K562 (cell line): ENCODE data around the gene NUDT12. TPM values are rescaled to one million over a fixed set of nuclear protein-coding genes. Genes with fewer than 3 reads are reported as not detected.

Source experiments
- ATAC-seq: fragments of 200-7000 bp; cut with Tn5 transposase; 3 replicates; pipeline ENCODE4 v1.9.1; 2020; ENCODE audit warnings: moderate library complexity
- BruUV-seq: library from RNA; stranded (reverse); fragments of 400-500 nt; replicated peaks from 2 replicates; lab custom pipeline; 2021; lab: Mats Ljungman, UMichigan
- CTCF ChIA-PET: fragments of 300-600 bp; formaldehyde crosslinking; extraction: SDS; loops from one replicate; lab custom pipeline; 2021; ENCODE audit warnings: low intra/inter-chr PET ratio; lab: Yijun Ruan, JAX
- POLR2A ChIA-PET: fragments of 300-600, 350-650 bp; sonication (Branson Sonifier 250); formaldehyde crosslinking; extraction: SDS; loops from one replicate; lab custom pipeline; 2021; ENCODE audit warnings: antibody characterized with exemption, inconsistent platforms; lab: Yijun Ruan, JAX
- DNase-seq, 4 experiments: peaks; one replicate each; pipeline versions ENCODE4 v3.0.0 to v3.0.0-alpha.2; 2011 to 2018; ENCODE audit warnings: low spot score in 3 of 4, mixed read lengths in 3 of 4; ENCODE audit errors: extremely low read depth in 1 of 4
- FAIRE-seq: peaks from 2 replicates; lab custom pipeline; 2011; peaks lifted over from hg19 to GRCh38; lab: Jason Lieb, UNC
- H2AFZ ChIP-seq: 2 replicates; pipeline ENCODE4 v1.6.0; 2011; ENCODE audit warnings: low read depth, low read length, control low read depth, inconsistent platforms
- H3K27ac ChIP-seq: fragments of 200-600 bp; 3 replicates; pipeline ENCODE4 v1.8.0; 2011; ENCODE audit warnings: low read depth, mild to moderate bottlenecking, control low read depth, inconsistent platforms, low read length, moderate library complexity, mixed read lengths; ENCODE audit errors: extremely low read depth
- H3K27me3 ChIP-seq, 2 experiments: fragments of 300-600 bp in 1 of 2; 2 replicates in 1 of 2; 3 replicates in 1 of 2; pipeline versions ENCODE4 v1.6.0 to v1.8.0; 2011; ENCODE audit warnings: inconsistent platforms in 2 of 2, low read length in 2 of 2, mild to moderate bottlenecking in 1 of 2, mixed read lengths in 1 of 2, moderate library complexity in 1 of 2; ENCODE audit not compliant: control insufficient read depth in 2 of 2, insufficient read depth in 2 of 2
- H3K36me3 ChIP-seq: fragments of 300-600 bp; 3 replicates; pipeline ENCODE4 v1.8.0; 2011; ENCODE audit warnings: mild to moderate bottlenecking, low read length, inconsistent platforms; ENCODE audit not compliant: control insufficient read depth, insufficient read depth
- H3K4me1 ChIP-seq, 2 experiments: fragments of 200-600 bp in 1 of 2; replicated peaks in 1 of 2; 2 replicates in 1 of 2; 3 replicates in 1 of 2; pipeline versions ENCODE4 v1.5.1 to v1.8.0; 2011; ENCODE audit warnings: inconsistent platforms in 2 of 2, low read length in 2 of 2, mild to moderate bottlenecking in 1 of 2, mixed read lengths in 1 of 2, moderate library complexity in 1 of 2; ENCODE audit not compliant: control insufficient read depth in 2 of 2, insufficient read depth in 2 of 2
- H3K4me2 ChIP-seq: 2 replicates; pipeline ENCODE4 v1.6.1; 2011; ENCODE audit warnings: low read length, control low read depth, inconsistent platforms, mixed read lengths; ENCODE audit not compliant: insufficient read depth
- H3K4me3 ChIP-seq: fragments of 200-600 bp; sonication (generic), shearing (Covaris generic); 2 replicates; pipeline ENCODE4 v1.5.1; 2016; ENCODE audit warnings: control low read depth, inconsistent platforms
- H3K79me2 ChIP-seq: fragments of 200-600 bp; 3 replicates; pipeline ENCODE4 v1.8.0; 2011; ENCODE audit warnings: low read length, inconsistent platforms; ENCODE audit not compliant: control insufficient read depth, insufficient read depth
- H3K9ac ChIP-seq, 2 experiments: 2 replicates each; pipeline versions ENCODE4 v1.6.0 to v1.6.1; 2011; ENCODE audit warnings: low read depth in 2 of 2, low read length in 2 of 2, control low read depth in 1 of 2, inconsistent platforms in 1 of 2, mild to moderate bottlenecking in 1 of 2, mixed read lengths in 1 of 2; ENCODE audit not compliant: insufficient read depth in 1 of 2
- H3K9me1 ChIP-seq: one replicate; pipeline ENCODE4 v1.6.0; 2011; ENCODE audit warnings: inconsistent platforms, mild to moderate bottlenecking, low read length, moderate library complexity; ENCODE audit not compliant: control insufficient read depth, insufficient read depth
- H3K9me3 ChIP-seq: replicated peaks from 2 replicates; pipeline ENCODE4 v1.5.1; 2011; ENCODE audit warnings: low read depth, low read length, inconsistent platforms; ENCODE audit not compliant: control insufficient read depth, insufficient read depth
- H4K20me1 ChIP-seq: replicated peaks from 2 replicates; pipeline ENCODE4 v1.6.1; 2011; ENCODE audit warnings: low read length, inconsistent platforms, mixed read lengths; ENCODE audit not compliant: control insufficient read depth, insufficient read depth
- ATF2 ChIP-seq: sonication (generic); formaldehyde crosslinking; IDR thresholded peaks from 2 replicates; pipeline ENCODE4 v1.8.1; 2022; ENCODE audit warnings: missing genetic modification reagents
- ATF7 ChIP-seq: fragments of 450-650 bp; IDR thresholded peaks from 2 replicates; pipeline ENCODE4 v1.7.1; 2014; ENCODE audit warnings: mild to moderate bottlenecking, moderate library complexity
- BRF1 ChIP-seq: IDR thresholded peaks from 3 replicates; pipeline ENCODE4 v1.6.1; 2011; ENCODE audit warnings: borderline replicate concordance, mild to moderate bottlenecking; ENCODE audit not compliant: insufficient read length; ENCODE audit errors: extremely low read depth
- CTBP1 ChIP-seq: fragments of 450-650 bp; IDR thresholded peaks from 2 replicates; pipeline ENCODE4 v1.6.1; 2016; ENCODE audit warnings: borderline replicate concordance
- CTCFL ChIP-seq: IDR thresholded peaks from 2 replicates; pipeline ENCODE4 v1.6.1; 2011; ENCODE audit warnings: borderline replicate concordance, low read depth, mild to moderate bottlenecking, moderate library complexity, low read length; ENCODE audit not compliant: insufficient read depth, poor library complexity, severe bottlenecking
- EP300 ChIP-seq: IDR thresholded peaks from 2 replicates; pipeline ENCODE4 v1.6.1; 2012; ENCODE audit warnings: low read length, improper control_type of control experiment
- EP400 ChIP-seq: fragments of 450-650 bp; IDR thresholded peaks from 2 replicates; pipeline ENCODE4 v1.6.1; 2017; ENCODE audit warnings: antibody characterized with exemption, mild to moderate bottlenecking, moderate library complexity
- FIP1L1 ChIP-seq: fragments of 200-400 bp; formaldehyde crosslinking; IDR thresholded peaks from 2 replicates; pipeline ENCODE4 v1.6.1; 2018; ENCODE audit warnings: mild to moderate bottlenecking, low read depth, low read length; ENCODE audit not compliant: poor library complexity, severe bottlenecking
- IFI16 ChIP-seq: fragments of 250-450 bp; sonication (Bioruptor Pico); IDR thresholded peaks from 2 replicates; pipeline ENCODE4 v2.1.2; 2022; ENCODE audit warnings: mild to moderate bottlenecking, inconsistent platforms
- IRF2 ChIP-seq: sonication (generic); formaldehyde crosslinking; IDR thresholded peaks from 2 replicates; pipeline ENCODE4 v1.8.1; 2022; ENCODE audit warnings: mild to moderate bottlenecking, missing genetic modification reagents
- RAD51 ChIP-seq: fragments of 450-650 bp; IDR thresholded peaks from 2 replicates; pipeline ENCODE4 v1.7.1; 2016; ENCODE audit warnings: low read depth, mild to moderate bottlenecking, borderline replicate concordance
- ZNF445 ChIP-seq: fragments of 250-450 bp; sonication (Bioruptor Pico); IDR thresholded peaks from 2 replicates; pipeline ENCODE4 v1.4.0; 2020; ENCODE audit warnings: low read depth, mild to moderate bottlenecking, moderate library complexity
- WGBS: fragments of 100-300 bp; shearing (Covaris generic); methylation state at CpG from one replicate; pipeline ENCODE4 v1.1.6; 2016; ENCODE audit warnings: low coverage, mixed read lengths; ENCODE audit not compliant: insufficient coverage; ENCODE audit errors: missing lambda C conversion rate; 5-methylcytosine and 5-hydroxymethylcytosine counted together
- in situ Hi-C: fragments of 300-500 bp; cut with MboI; formaldehyde crosslinking; loops from 4 replicates; pipeline ENCODE4 v1.15.0; 2018; ENCODE audit warnings: inconsistent platforms, mixed read lengths
- intact Hi-C: fragments of 100-400 bp; cut with micrococcal nuclease; formaldehyde crosslinking; loops from 2 replicates; pipeline ENCODE4 v1.14.2; 2022
- polyA plus RNA-seq, 8 experiments: library from polyadenylated mRNA; depleted of rRNA in 4 of 8; stranded (reverse) in 5 of 8; unstranded in 3 of 8; fragments of >200 nt; fragmentation: Nextera tagmentation in 2 of 8; fragmentation: Illumina TruSeq in 1 of 8; extraction: Ambion mirVana in 2 of 8; extraction: Trizol in 1 of 8; gene quantifications; 2 replicates each; pipeline versions ENCODE4 v1.2.1 to v1.2.3, GENCODE V29; 2011 to 2014; ENCODE audit warnings: inconsistent platforms in 1 of 8, missing spikeins in 1 of 8
- total RNA-seq, 7 experiments: library from RNA; depleted of rRNA in 6 of 7; stranded (reverse); fragments of >200 nt in 6 of 7; fragmentation: Illumina TruSeq in 2 of 7; extraction: Trizol in 2 of 7; gene quantifications; 2 replicates each; pipeline versions ENCODE4 v1.2.1 to v1.2.3, GENCODE V29; 2011 to 2021; ENCODE audit warnings: low replicate concordance in 1 of 7
- TF ChIP-seq, protein P1 (sequence below), 2 experiments: fragments of 150-350 bp in 1 of 2; IDR thresholded peaks; 2 replicates each; pipeline ENCODE4 v1.6.1; 2012 to 2016; ENCODE audit warnings: low read depth in 2 of 2, low read length in 2 of 2, mild to moderate bottlenecking in 1 of 2, moderate library complexity in 1 of 2

The NUDT12 gene
- total and polyA plus RNA-seq, 9 of the 15 experiments (the other 6 are each of a cell fraction or from before 2014, with no cell fraction given) = 10.9 to 27.2 (median 18.5) TPM

DNA sequence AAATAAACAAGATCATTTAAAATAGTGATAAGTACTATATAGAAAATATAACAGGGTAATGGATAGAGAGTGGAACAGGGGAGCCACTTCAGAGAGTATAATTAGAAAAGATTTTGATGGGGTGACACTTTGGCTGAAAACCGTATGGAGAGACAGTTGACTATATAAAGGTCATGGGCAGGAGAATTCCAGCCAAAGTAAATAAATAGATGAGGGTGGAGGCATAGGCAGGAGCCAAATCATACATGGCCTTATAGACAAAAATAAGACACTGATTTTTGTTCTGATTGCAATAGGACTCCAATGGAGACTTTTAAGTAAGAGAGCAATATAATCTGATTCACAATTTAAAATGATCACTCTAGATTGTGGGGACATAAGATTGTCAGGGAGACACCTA, 37.5 kb upstream of the NUDT12 start (continued):
- TF ChIP-seq ZNF445 (CRISPR knock-in tag) (no peak), EP300 (no peak), FIP1L1 (no peak), CTCFL (no peak), IRF2 (CRISPR knock-in tag) (no peak), EP400 (no peak), ATF2 (CRISPR knock-in tag) (no peak)

GRCh38 chr5:103598997-103599566, 36.5 kb upstream of the NUDT12 start:
- Histone ChIP-seq H3K9me1 (no peaks in the 10 kb centered on the region), H3K4me1 (no peaks in the 10 kb centered on the region; a peak in 1 of 5 replicates), H2AFZ (peak overlapping the region; percentile 2; the same call in 1 of the 2 replicates), H3K79me2 (no peaks in the 10 kb centered on the region), H3K4me3 (no peak overlapping the region), H3K4me2 (no peak overlapping the region), H3K27me3 (no peaks in the 10 kb centered on the region), H4K20me1 (no peaks in the 10 kb centered on the region), H3K36me3 (no peaks in the 10 kb centered on the region), H3K27ac (no peak overlapping the region), H3K9ac (no peak overlapping the region), H3K9me3 (no peaks in the 10 kb centered on the region)
- CTCF ChIA-PET = no interaction called here
- 22% methylated on average over 3 of the region's 3 CpGs for WGBS
- TF ChIP-seq, protein P1, sequence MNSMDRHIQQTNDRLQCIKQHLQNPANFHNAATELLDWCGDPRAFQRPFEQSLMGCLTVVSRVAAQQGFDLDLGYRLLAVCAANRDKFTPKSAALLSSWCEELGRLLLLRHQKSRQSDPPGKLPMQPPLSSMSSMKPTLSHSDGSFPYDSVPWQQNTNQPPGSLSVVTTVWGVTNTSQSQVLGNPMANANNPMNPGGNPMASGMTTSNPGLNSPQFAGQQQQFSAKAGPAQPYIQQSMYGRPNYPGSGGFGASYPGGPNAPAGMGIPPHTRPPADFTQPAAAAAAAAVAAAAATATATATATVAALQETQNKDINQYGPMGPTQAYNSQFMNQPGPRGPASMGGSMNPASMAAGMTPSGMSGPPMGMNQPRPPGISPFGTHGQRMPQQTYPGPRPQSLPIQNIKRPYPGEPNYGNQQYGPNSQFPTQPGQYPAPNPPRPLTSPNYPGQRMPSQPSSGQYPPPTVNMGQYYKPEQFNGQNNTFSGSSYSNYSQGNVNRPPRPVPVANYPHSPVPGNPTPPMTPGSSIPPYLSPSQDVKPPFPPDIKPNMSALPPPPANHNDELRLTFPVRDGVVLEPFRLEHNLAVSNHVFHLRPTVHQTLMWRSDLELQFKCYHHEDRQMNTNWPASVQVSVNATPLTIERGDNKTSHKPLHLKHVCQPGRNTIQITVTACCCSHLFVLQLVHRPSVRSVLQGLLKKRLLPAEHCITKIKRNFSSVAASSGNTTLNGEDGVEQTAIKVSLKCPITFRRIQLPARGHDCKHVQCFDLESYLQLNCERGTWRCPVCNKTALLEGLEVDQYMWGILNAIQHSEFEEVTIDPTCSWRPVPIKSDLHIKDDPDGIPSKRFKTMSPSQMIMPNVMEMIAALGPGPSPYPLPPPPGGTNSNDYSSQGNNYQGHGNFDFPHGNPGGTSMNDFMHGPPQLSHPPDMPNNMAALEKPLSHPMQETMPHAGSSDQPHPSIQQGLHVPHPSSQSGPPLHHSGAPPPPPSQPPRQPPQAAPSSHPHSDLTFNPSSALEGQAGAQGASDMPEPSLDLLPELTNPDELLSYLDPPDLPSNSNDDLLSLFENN (IDR thresholded peaks at IDR 0.05; ENCODE audit: low read depth in 2 of 2, low read length in 2 of 2) = no peak
- TF ChIP-seq BRF1 = no peak
- no peak for TF ChIP-seq IFI16
- no peak for TF ChIP-seq ATF7
- TF ChIP-seq RAD51 = no peak
- no peak for TF ChIP-seq CTBP1
- no peak for FAIRE-seq
- intact Hi-C loops (no loop called here), in situ Hi-C loops (loop anchor here (10.0 kb wide), 1 partner anchor 576 kb away; no protein-coding TSS in a partner anchor)
- POLR2A ChIA-PET = no interaction called here
- no peak for DNase-seq
- no TSS peak for BruUV-seq
- no peak for ATAC-seq
